Measurements from ENCODE around the gene MLLT3. TPM values are rescaled to one million over a fixed set of nuclear protein-coding genes. Genes with fewer than 3 reads are reported as not detected.

Gene MLLT3
- total RNA-seq, 1 donor from 2014 or later: 9.9 TPM

- DNase-seq (ENCODE audit: low spot score): no peak
Measured at GRCh38 chr9:20391208-20391607, 231.1 kb downstream of the MLLT3 start.

- no peak for DNase-seq (ENCODE audit: low spot score)
Measured at GRCh38 chr9:20390400-20390799, 231.9 kb downstream of the MLLT3 start.

- no peak for DNase-seq (ENCODE audit: low spot score)
Measured at GRCh38 chr9:20387062-20387461, 235.2 kb downstream of the MLLT3 start.

GRCh38 chr9:20384642-20385041, 237.7 kb downstream of the MLLT3 start:
- no peak for DNase-seq (ENCODE audit: low spot score)

GRCh38 chr9:20382460-20383071, 239.7 kb downstream of the MLLT3 start:
- DNase-seq (ENCODE audit: low spot score): no peak

- no peak for DNase-seq (ENCODE audit: low spot score)
Measured at GRCh38 chr9:20380546-20380945, 241.8 kb downstream of the MLLT3 start.

- no peak for DNase-seq (ENCODE audit: low spot score)
Measured at GRCh38 chr9:20379804-20380225, 242.5 kb downstream of the MLLT3 start.

- no peak for DNase-seq (ENCODE audit: low spot score)
Measured at GRCh38 chr9:20378851-20379250, 243.4 kb downstream of the MLLT3 start.

GRCh38 chr9:20377790-20378189, 244.5 kb downstream of the MLLT3 start:
- no peak for DNase-seq (ENCODE audit: low spot score)

- DNase-seq (ENCODE audit: low spot score): no peak
Measured at GRCh38 chr9:20376731-20377375, 245.4 kb downstream of the MLLT3 start.

GRCh38 chr9:20376042-20376441, 246.3 kb downstream of the MLLT3 start:
- DNase-seq (ENCODE audit: low spot score): no peak

GRCh38 chr9:20373263-20373662, 249.0 kb downstream of the MLLT3 start:
- DNase-seq (ENCODE audit: low spot score): no peak

GRCh38 chr9:20369391-20369790, 252.9 kb downstream of the MLLT3 start:
- DNase-seq (ENCODE audit: low spot score): no peak

GRCh38 chr9:20367855-20368254, 254.4 kb downstream of the MLLT3 start:
- no peak for DNase-seq (ENCODE audit: low spot score)

GRCh38 chr9:20364959-20365358, 257.3 kb downstream of the MLLT3 start:
- DNase-seq (ENCODE audit: low spot score): no peak

- no peak for DNase-seq (ENCODE audit: low spot score)
Measured at GRCh38 chr9:20363233-20363632, 259.1 kb downstream of the MLLT3 start.

GRCh38 chr9:20361656-20362570, 260.4 kb downstream of the MLLT3 start:
- DNase-seq (ENCODE audit: low spot score): no peak

- no peak for DNase-seq (ENCODE audit: low spot score)
Measured at GRCh38 chr9:20361229-20361628, 261.1 kb downstream of the MLLT3 start.

GRCh38 chr9:20358207-20358606, 264.1 kb downstream of the MLLT3 start:
- DNase-seq (ENCODE audit: low spot score): no peak

GRCh38 chr9:20357037-20357432, 265.3 kb downstream of the MLLT3 start:
- no peak for DNase-seq (ENCODE audit: low spot score)

- no peak for DNase-seq (ENCODE audit: low spot score)
Measured at GRCh38 chr9:20356403-20357036, 265.8 kb downstream of the MLLT3 start.

- no peak for DNase-seq (ENCODE audit: low spot score)
Measured at GRCh38 chr9:20355022-20355421, 267.3 kb downstream of the MLLT3 start.

Data from mesenteric fat pad (tissue), 1 donor.